Lower leg skin (tissue), 3 donors: Measurements from ENCODE around the gene NELFB.

Experiments
- CTCF ChIP-seq, 3 donors: fragments of 450-650 bp; IDR thresholded peaks; one replicate each; pipeline ENCODE4 v1.5.1; 2016; ENCODE audit warnings: antibody characterized with exemption in 3 of 3, mild to moderate bottlenecking in 3 of 3, moderate library complexity in 2 of 3
- POLR2A ChIP-seq, 2 donors: fragments of 450-650 bp; IDR thresholded peaks; one replicate each; pipeline ENCODE4 v1.6.1; 2016 to 2017; ENCODE audit warnings: antibody characterized with exemption in 2 of 2, mild to moderate bottlenecking in 1 of 2, moderate library complexity in 1 of 2

- TF ChIP-seq POLR2A (IDR thresholded peaks at IDR 0.05) (no peak), CTCF (IDR thresholded peaks at IDR 0.05) (no peak)
Measured at GRCh38 chr9:137307255-137308056, 52.3 kb downstream of the NELFB start.
